Body of pancreas (tissue), 4 donors: ENCODE results near the gene ALG14.

ENCODE experiments used
- POLR2A ChIP-seq, 3 donors: fragments of 450-650 bp; IDR thresholded peaks; one replicate each; pipeline ENCODE4 v1.6.1; 2016; ENCODE audit warnings: antibody characterized with exemption in 3 of 3, mild to moderate bottlenecking in 2 of 3
- TF ChIP-seq, protein P1 (sequence below), 7 experiments: fragments of 450-650 bp in 4 of 7; fragments of 200-600 bp in 3 of 7; sonication (generic) in 3 of 7; IDR thresholded peaks; one replicate each; pipeline ENCODE4 v1.5.1; 2016 to 2019; ENCODE audit warnings: antibody characterized with exemption in 7 of 7

DNA sequence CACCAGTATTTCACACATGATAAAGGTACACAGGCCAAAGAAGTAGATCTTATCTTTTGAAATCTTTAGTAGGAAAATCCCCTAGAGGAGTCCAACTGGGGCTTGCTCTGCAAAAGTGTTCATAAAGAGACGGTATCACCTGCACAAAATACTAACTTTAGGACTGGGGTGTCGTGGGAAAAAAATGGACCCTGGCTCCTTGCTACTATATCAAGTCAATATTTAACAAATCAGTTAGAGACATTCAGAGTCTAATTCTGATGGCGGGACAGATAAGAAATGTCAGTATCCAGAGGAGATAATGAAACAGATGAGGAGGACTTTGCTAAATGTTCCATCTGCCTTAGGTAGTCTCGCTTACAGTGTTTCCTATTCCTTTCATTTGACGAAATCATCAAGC lies 120.2 kb downstream of the ALG14 start:
- TF ChIP-seq POLR2A (IDR thresholded peaks at IDR 0.05): no peak
- TF ChIP-seq, protein P1, sequence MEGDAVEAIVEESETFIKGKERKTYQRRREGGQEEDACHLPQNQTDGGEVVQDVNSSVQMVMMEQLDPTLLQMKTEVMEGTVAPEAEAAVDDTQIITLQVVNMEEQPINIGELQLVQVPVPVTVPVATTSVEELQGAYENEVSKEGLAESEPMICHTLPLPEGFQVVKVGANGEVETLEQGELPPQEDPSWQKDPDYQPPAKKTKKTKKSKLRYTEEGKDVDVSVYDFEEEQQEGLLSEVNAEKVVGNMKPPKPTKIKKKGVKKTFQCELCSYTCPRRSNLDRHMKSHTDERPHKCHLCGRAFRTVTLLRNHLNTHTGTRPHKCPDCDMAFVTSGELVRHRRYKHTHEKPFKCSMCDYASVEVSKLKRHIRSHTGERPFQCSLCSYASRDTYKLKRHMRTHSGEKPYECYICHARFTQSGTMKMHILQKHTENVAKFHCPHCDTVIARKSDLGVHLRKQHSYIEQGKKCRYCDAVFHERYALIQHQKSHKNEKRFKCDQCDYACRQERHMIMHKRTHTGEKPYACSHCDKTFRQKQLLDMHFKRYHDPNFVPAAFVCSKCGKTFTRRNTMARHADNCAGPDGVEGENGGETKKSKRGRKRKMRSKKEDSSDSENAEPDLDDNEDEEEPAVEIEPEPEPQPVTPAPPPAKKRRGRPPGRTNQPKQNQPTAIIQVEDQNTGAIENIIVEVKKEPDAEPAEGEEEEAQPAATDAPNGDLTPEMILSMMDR (IDR thresholded peaks at IDR 0.05): no peak
